Measurements from ENCODE around the gene SLC13A5. TPM values are rescaled to one million over a fixed set of nuclear protein-coding genes. Genes with fewer than 3 reads are reported as not detected.

Gene SLC13A5
- total RNA-seq, 1 experiment from 2014 or later, result 0.07 TPM

DNA sequence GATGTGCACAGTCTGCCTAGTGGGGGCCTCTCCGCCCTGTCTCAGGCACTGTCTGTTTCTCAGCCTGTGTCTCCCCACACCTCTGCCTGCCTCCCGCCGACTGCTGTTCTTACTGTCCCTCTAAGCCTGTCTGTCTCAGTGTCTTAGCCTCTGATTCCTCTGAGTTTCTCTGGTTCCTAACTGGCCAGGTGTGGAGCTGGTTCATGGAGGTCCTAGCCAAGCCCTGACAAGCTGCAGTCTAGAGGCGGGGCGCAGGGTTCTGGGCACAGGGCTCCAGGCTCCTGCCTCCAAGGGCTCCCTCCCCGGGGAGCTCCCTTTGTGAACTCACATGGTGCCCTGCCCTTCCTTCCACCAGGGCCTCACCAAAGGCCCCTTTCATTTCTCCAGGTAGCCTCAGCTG, 42.2 kb downstream of the SLC13A5 start:
- Histone ChIP-seq H3K27ac (ENCODE audit: low read depth, low read length) (no peak overlapping the region; the same call in 1 of the 2 replicates), H2AFZ (ENCODE audit: low read depth, low read length, poor library complexity, severe bottlenecking) (no peak overlapping the region), H3K4me1 (ENCODE audit: control insufficient read depth in 1 of 2, insufficient read depth in 2 of 2, low read length in 2 of 2) (peaks cover 19 to 44% of the 10 kb centered on the region in 2 experiments), H3K36me3 (ENCODE audit: control insufficient read depth in 1 of 2, insufficient read depth in 2 of 2, low read length in 2 of 2) (no peaks in the 10 kb centered on the region), H3K4me3 (replicated peaks in 1 of 2; ENCODE audit: low read depth in 1 of 2, low read length in 2 of 2) (no peak overlapping the region), H3K9me3 (ENCODE audit: control insufficient read depth in 1 of 2, insufficient read depth in 1 of 2, low read depth in 1 of 2, low read length in 2 of 2) (no peaks in the 10 kb centered on the region), H3K79me2 (ENCODE audit: insufficient read depth, low read length) (no peaks in the 10 kb centered on the region), H4K20me1 (ENCODE audit: insufficient read depth) (no peaks in the 10 kb centered on the region), H3K9me2 (ENCODE audit: insufficient read depth) (no peaks in the 10 kb centered on the region), H3K4me2 (ENCODE audit: low read length) (peak overlapping the region; percentile 80; the same call in 1 of the 2 replicates), H3K27me3 (ENCODE audit: insufficient read depth, low read length) (no peaks in the 10 kb centered on the region), H3K9ac (ENCODE audit: low read length) (0 out of 2 replicates have a peak overlapping the region, but pooled peaks have one; percentile 1)
- intact Hi-C loops (cut with micrococcal nuclease), result no loop called here
- TF ChIP-seq CEBPB (IDR thresholded peaks at IDR 0.05; ENCODE audit: low read depth), result no peak
- no peak for TF ChIP-seq CBX3 (IDR thresholded peaks at IDR 0.05; ENCODE audit: low read depth)
- TF ChIP-seq ZFX (IDR thresholded peaks at IDR 0.05), result no peak
- TF ChIP-seq, protein P1, sequence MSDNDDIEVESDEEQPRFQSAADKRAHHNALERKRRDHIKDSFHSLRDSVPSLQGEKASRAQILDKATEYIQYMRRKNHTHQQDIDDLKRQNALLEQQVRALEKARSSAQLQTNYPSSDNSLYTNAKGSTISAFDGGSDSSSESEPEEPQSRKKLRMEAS (IDR thresholded peaks at IDR 0.05), result no peak
- TF ChIP-seq, protein P2, sequence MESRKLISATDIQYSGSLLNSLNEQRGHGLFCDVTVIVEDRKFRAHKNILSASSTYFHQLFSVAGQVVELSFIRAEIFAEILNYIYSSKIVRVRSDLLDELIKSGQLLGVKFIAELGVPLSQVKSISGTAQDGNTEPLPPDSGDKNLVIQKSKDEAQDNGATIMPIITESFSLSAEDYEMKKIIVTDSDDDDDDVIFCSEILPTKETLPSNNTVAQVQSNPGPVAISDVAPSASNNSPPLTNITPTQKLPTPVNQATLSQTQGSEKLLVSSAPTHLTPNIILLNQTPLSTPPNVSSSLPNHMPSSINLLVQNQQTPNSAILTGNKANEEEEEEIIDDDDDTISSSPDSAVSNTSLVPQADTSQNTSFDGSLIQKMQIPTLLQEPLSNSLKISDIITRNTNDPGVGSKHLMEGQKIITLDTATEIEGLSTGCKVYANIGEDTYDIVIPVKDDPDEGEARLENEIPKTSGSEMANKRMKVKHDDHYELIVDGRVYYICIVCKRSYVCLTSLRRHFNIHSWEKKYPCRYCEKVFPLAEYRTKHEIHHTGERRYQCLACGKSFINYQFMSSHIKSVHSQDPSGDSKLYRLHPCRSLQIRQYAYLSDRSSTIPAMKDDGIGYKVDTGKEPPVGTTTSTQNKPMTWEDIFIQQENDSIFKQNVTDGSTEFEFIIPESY (IDR thresholded peaks at IDR 0.05; ENCODE audit: extremely low read depth, insufficient replicate concordance, low read length), result no peak
- no peak for TF ChIP-seq FOSL1 (IDR thresholded peaks at IDR 0.05; ENCODE audit: low read depth)
- no peak for TF ChIP-seq ZNF274 (IDR thresholded peaks at IDR 0.05; ENCODE audit: low read depth, low read length)
- TF ChIP-seq EZH2phosphoT487 (IDR thresholded peaks at IDR 0.05; ENCODE audit: borderline replicate concordance), result no peak
- TF ChIP-seq EZH2 (IDR thresholded peaks at IDR 0.05), result no peak
- TF ChIP-seq ELF1 (IDR thresholded peaks at IDR 0.05; ENCODE audit: borderline replicate concordance, low read depth), result no peak
- TF ChIP-seq TCF7L2 (IDR thresholded peaks at IDR 0.05; ENCODE audit: borderline replicate concordance, extremely low read depth, insufficient read depth, insufficient read length), result no peak
- no peak for TF ChIP-seq SP1 (IDR thresholded peaks at IDR 0.05; ENCODE audit: low read depth)
- no peak for TF ChIP-seq RAD21 (IDR thresholded peaks at IDR 0.05; ENCODE audit: low read depth)
- TF ChIP-seq EGR1 (IDR thresholded peaks at IDR 0.05; ENCODE audit: low read depth), result no peak
- no peak for TF ChIP-seq POLR2AphosphoS5 (IDR thresholded peaks at IDR 0.05; ENCODE audit: low read depth, low read length)
- TF ChIP-seq, protein P3, sequence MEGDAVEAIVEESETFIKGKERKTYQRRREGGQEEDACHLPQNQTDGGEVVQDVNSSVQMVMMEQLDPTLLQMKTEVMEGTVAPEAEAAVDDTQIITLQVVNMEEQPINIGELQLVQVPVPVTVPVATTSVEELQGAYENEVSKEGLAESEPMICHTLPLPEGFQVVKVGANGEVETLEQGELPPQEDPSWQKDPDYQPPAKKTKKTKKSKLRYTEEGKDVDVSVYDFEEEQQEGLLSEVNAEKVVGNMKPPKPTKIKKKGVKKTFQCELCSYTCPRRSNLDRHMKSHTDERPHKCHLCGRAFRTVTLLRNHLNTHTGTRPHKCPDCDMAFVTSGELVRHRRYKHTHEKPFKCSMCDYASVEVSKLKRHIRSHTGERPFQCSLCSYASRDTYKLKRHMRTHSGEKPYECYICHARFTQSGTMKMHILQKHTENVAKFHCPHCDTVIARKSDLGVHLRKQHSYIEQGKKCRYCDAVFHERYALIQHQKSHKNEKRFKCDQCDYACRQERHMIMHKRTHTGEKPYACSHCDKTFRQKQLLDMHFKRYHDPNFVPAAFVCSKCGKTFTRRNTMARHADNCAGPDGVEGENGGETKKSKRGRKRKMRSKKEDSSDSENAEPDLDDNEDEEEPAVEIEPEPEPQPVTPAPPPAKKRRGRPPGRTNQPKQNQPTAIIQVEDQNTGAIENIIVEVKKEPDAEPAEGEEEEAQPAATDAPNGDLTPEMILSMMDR (IDR thresholded peaks at IDR 0.05 in 2 of 3, conservative IDR thresholded peaks at IDR 0.05 in 1 of 3; ENCODE audit: borderline replicate concordance in 1 of 3, insufficient read depth in 1 of 3, low read depth in 2 of 3, low read length in 2 of 3), result no peak
- CTCF ChIA-PET, result interaction anchor here (1.4 to 3.1 kb wide), 3 partner anchors 31 to 334 kb away, joined by 4 to 14 read pairs (median 11); no protein-coding TSS in a partner anchor
- BruUV-seq (replicated peaks), result no TSS peak
- POLR2A ChIA-PET, result interaction anchor here (2.6 kb wide), 1 partner anchor 173 kb away, joined by 8 read pairs; no protein-coding TSS in a partner anchor
- RAD21 ChIA-PET (ENCODE audit: low non-redundant PET in 1 of 2, low total read pairs in 2 of 2, uncharacterized antibody in 2 of 2, unreplicated experiment in 2 of 2), result no interaction called here
- DNase-seq (ENCODE audit: low read depth, low spot score) (no peak), ATAC-seq (no peak)
